Neural cell (in vitro differentiated cells): ENCODE measurements around the gene HCLS1. TPM values are rescaled to one million over a fixed set of nuclear protein-coding genes. Genes with fewer than 3 reads are reported as not detected.
"Not testable (repeated sequence)": the region's sequence is repeated elsewhere in the genome, so short reads cannot be mapped to it uniquely, and the experiment has no call there.

ENCODE experiments used
- H2AFZ ChIP-seq: fragments of 200-600, 300-800 bp; sonication (generic), shearing (Covaris generic); 2 replicates; pipeline ENCODE4 v1.6.0; 2014; ENCODE audit warnings: low read depth, mild to moderate bottlenecking, antibody characterized with exemption, low read length, moderate library complexity
- H3F3A ChIP-seq: fragments of 200-600 bp; shearing (Covaris generic); 2 replicates; pipeline ENCODE4 v1.6.1; 2016; ENCODE audit warnings: mild to moderate bottlenecking, moderate library complexity, mixed read lengths, antibody characterized with exemption, low read length; ENCODE audit not compliant: insufficient read depth, poor library complexity, severe bottlenecking
- H3K27ac ChIP-seq: fragments of 200-600, 300-800 bp; sonication (generic), shearing (Covaris generic); 2 replicates; pipeline ENCODE4 v1.5.1; 2014; ENCODE audit warnings: mild to moderate bottlenecking, low read length, moderate library complexity
- H3K27me3 ChIP-seq: fragments of 300-800, 200-600 bp; sonication (generic), shearing (Covaris generic); 2 replicates; pipeline ENCODE4 v1.6.0; 2014; ENCODE audit warnings: mild to moderate bottlenecking, low read depth, low read length, moderate library complexity; ENCODE audit not compliant: insufficient read depth
- H3K36me3 ChIP-seq: fragments of 300-800, 200-600 bp; sonication (generic), shearing (Covaris generic); 2 replicates; pipeline ENCODE4 v1.5.1; 2014; ENCODE audit warnings: mild to moderate bottlenecking, antibody characterized with exemption, low read length, moderate library complexity; ENCODE audit not compliant: insufficient read depth
- H3K4me2 ChIP-seq: fragments of 300-800, 200-600 bp; sonication (generic), shearing (Covaris generic); 2 replicates; pipeline ENCODE4 v1.6.0; 2014; ENCODE audit warnings: mild to moderate bottlenecking, low read length
- H3K4me3 ChIP-seq: fragments of 300-800, 200-600 bp; sonication (generic), shearing (Covaris generic); 2 replicates; pipeline ENCODE4 v1.5.1; 2014; ENCODE audit warnings: mild to moderate bottlenecking, low read length, moderate library complexity
- H3K79me2 ChIP-seq: fragments of 200-600 bp; shearing (Covaris generic); replicated peaks from 2 replicates; pipeline ENCODE4 v1.6.0; 2014; ENCODE audit warnings: mild to moderate bottlenecking, low read length, moderate library complexity; ENCODE audit not compliant: insufficient read depth
- H3K9ac ChIP-seq: fragments of 300-800, 200-600 bp; sonication (generic), shearing (Covaris generic); 2 replicates; pipeline ENCODE4 v1.6.1; 2016; ENCODE audit warnings: mild to moderate bottlenecking, low read length, mixed read lengths
- H3K9me2 ChIP-seq: fragments of 200-600 bp; shearing (Covaris generic); 2 replicates; pipeline ENCODE4 v1.6.1; 2016; ENCODE audit warnings: mild to moderate bottlenecking, low read length, mixed read lengths; ENCODE audit not compliant: insufficient read depth
- H3K9me3 ChIP-seq: fragments of 200-600, 300-800 bp; sonication (generic), shearing (Covaris generic); 2 replicates; pipeline ENCODE4 v1.6.1; 2016; ENCODE audit warnings: mild to moderate bottlenecking, mixed run types, low read length, moderate library complexity, mixed read lengths
- H4K20me1 ChIP-seq: fragments of 200-600 bp; shearing (Covaris generic); 2 replicates; pipeline ENCODE4 v1.6.1; 2016; ENCODE audit warnings: mild to moderate bottlenecking, mixed run types; ENCODE audit not compliant: insufficient read depth
- CTCF ChIP-seq: fragments of 450-650 bp; IDR thresholded peaks from 2 replicates; pipeline ENCODE4 v1.5.1; 2014; ENCODE audit warnings: antibody characterized with exemption, mild to moderate bottlenecking, moderate library complexity; ENCODE audit not compliant: poor library complexity, severe bottlenecking
- EP300 ChIP-seq: fragments of 450-650 bp; conservative IDR thresholded peaks from 2 replicates; pipeline ENCODE4 v1.6.1; 2014; ENCODE audit warnings: antibody characterized with exemption, mild to moderate bottlenecking, moderate library complexity; ENCODE audit not compliant: poor library complexity, severe bottlenecking
- EZH2 ChIP-seq: fragments of 200-600, 300-800 bp; shearing (Covaris generic), sonication (generic); IDR thresholded peaks from 2 replicates; pipeline ENCODE4 v1.6.1; 2014; ENCODE audit warnings: antibody characterized with exemption, low read length, borderline replicate concordance, mild to moderate bottlenecking; ENCODE audit not compliant: insufficient read depth, poor library complexity, severe bottlenecking
- MXI1 ChIP-seq: fragments of 450-650 bp; conservative IDR thresholded peaks from 2 replicates; pipeline ENCODE4 v1.6.1; 2014; ENCODE audit warnings: antibody characterized with exemption, mild to moderate bottlenecking; ENCODE audit not compliant: poor library complexity, severe bottlenecking
- POLR2AphosphoS5 ChIP-seq: IDR thresholded peaks from 2 replicates; pipeline ENCODE4 v1.6.1; 2012
- RAD21 ChIP-seq: fragments of 450-650 bp; conservative IDR thresholded peaks from 2 replicates; pipeline ENCODE4 v1.6.1; 2014; ENCODE audit warnings: antibody characterized with exemption, mild to moderate bottlenecking, moderate library complexity
- SMC3 ChIP-seq: fragments of 450-650 bp; conservative IDR thresholded peaks from 2 replicates; pipeline ENCODE4 v1.6.1; 2014; ENCODE audit warnings: antibody characterized with exemption, mild to moderate bottlenecking, moderate library complexity; ENCODE audit not compliant: poor library complexity
- TAF1 ChIP-seq: IDR thresholded peaks from 2 replicates; pipeline ENCODE4 v1.6.1; 2012; ENCODE audit warnings: low read depth
- polyA plus RNA-seq: library from polyadenylated mRNA; depleted of rRNA; stranded (reverse); fragments of >200 nt; gene quantifications from 2 replicates; pipeline ENCODE4 v1.2.3, GENCODE V29; 2014
- TF ChIP-seq, protein P1 (sequence below): IDR thresholded peaks from 2 replicates; pipeline ENCODE4 v1.6.1; 2012; ENCODE audit warnings: borderline replicate concordance

Gene HCLS1
- polyA plus RNA-seq, 1 donor from 2014 or later = 0.25 TPM

- Histone ChIP-seq H3K9ac (no peak overlapping the region), H3K4me3 (no peak overlapping the region), H3K27ac (no peak overlapping the region), H3K36me3 (no peaks in the 10 kb centered on the region), H3K27me3 (no peaks in the 10 kb centered on the region), H3K4me2 (no peak overlapping the region), H4K20me1 (no peaks in the 10 kb centered on the region), H2AFZ (no peak overlapping the region), H3K9me3 (no peaks in the 10 kb centered on the region), H3K79me2 (no peaks in the 10 kb centered on the region), H3F3A (no peaks in the 10 kb centered on the region), H3K9me2 (no peaks in the 10 kb centered on the region)
- no peak for TF ChIP-seq TAF1
- no peak for TF ChIP-seq EZH2
- no peak for TF ChIP-seq RAD21
- no peak for TF ChIP-seq CTCF
- TF ChIP-seq, protein P1, sequence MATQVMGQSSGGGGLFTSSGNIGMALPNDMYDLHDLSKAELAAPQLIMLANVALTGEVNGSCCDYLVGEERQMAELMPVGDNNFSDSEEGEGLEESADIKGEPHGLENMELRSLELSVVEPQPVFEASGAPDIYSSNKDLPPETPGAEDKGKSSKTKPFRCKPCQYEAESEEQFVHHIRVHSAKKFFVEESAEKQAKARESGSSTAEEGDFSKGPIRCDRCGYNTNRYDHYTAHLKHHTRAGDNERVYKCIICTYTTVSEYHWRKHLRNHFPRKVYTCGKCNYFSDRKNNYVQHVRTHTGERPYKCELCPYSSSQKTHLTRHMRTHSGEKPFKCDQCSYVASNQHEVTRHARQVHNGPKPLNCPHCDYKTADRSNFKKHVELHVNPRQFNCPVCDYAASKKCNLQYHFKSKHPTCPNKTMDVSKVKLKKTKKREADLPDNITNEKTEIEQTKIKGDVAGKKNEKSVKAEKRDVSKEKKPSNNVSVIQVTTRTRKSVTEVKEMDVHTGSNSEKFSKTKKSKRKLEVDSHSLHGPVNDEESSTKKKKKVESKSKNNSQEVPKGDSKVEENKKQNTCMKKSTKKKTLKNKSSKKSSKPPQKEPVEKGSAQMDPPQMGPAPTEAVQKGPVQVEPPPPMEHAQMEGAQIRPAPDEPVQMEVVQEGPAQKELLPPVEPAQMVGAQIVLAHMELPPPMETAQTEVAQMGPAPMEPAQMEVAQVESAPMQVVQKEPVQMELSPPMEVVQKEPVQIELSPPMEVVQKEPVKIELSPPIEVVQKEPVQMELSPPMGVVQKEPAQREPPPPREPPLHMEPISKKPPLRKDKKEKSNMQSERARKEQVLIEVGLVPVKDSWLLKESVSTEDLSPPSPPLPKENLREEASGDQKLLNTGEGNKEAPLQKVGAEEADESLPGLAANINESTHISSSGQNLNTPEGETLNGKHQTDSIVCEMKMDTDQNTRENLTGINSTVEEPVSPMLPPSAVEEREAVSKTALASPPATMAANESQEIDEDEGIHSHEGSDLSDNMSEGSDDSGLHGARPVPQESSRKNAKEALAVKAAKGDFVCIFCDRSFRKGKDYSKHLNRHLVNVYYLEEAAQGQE = no peak
- no peak for TF ChIP-seq POLR2AphosphoS5
- TF ChIP-seq MXI1 = no peak
- no peak for TF ChIP-seq EP300
- no peak for TF ChIP-seq SMC3
Observed at GRCh38 chr3:121595765-121596406, 64.8 kb downstream of the HCLS1 start.

- TF ChIP-seq EZH2 (no peak), RAD21 (no peak), TAF1 (no peak), CTCF (no peak), EP300 (no peak), MXI1 (no peak), SMC3 (no peak), POLR2AphosphoS5 (no peak)
- TF ChIP-seq, protein P1 = no peak
- Histone ChIP-seq H3K36me3 (no peaks in the 10 kb centered on the region), H3K9me2 (no peaks in the 10 kb centered on the region), H3K27ac (no peak overlapping the region), H3K9ac (no peak overlapping the region), H4K20me1 (no peaks in the 10 kb centered on the region), H3K4me3 (no peak overlapping the region), H3F3A (no peaks in the 10 kb centered on the region), H3K9me3 (no peaks in the 10 kb centered on the region), H2AFZ (no peak overlapping the region), H3K4me2 (no peak overlapping the region), H3K27me3 (no peaks in the 10 kb centered on the region), H3K79me2 (no peaks in the 10 kb centered on the region)
Observed at GRCh38 chr3:121594850-121595249, 65.9 kb downstream of the HCLS1 start.

GRCh38 chr3:121593806-121594205, 66.9 kb downstream of the HCLS1 start:
- H3K79me2 ChIP-seq, H3K27me3 ChIP-seq, H3F3A ChIP-seq, H3K27ac ChIP-seq, H3K4me2 ChIP-seq, H4K20me1 ChIP-seq, H3K36me3 ChIP-seq, H3K4me3 ChIP-seq, H3K9me3 ChIP-seq, H3K9ac ChIP-seq, H3K9me2 ChIP-seq: not testable (repeated sequence)
- peak overlapping the region; percentile 29 for H2AFZ ChIP-seq
